ENCODE results near the gene CACNG5.
A peak's percentile ranks its signal among the peaks of the same experiment; 100 is the strongest.
"Not testable (repeated sequence)": the region's sequence is repeated elsewhere in the genome, so short reads cannot be mapped to it uniquely, and the experiment has no call there.

CACNG5 gene

DNA sequence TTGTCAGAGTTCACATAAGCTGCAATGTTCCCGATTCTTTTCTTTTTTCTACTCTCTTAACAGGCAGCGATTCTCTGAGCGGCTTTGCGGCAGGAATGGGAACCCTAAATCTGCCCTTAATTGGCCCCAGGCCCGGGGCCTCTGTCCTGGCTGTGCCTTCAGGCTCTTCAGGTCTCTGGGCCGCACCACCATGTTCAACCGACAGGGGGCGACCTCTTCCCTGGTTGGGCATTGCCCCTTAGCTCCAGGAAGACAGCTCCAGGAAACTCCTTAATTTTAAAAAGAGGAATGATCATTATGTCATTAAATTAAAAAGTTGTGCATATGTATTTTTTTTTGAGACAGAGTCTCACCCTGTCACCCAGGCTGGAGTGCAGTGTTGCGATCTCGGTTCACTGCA lies 20.3 kb downstream of the CACNG5 start:
- peak; percentile 21 for DNase-seq

DNA sequence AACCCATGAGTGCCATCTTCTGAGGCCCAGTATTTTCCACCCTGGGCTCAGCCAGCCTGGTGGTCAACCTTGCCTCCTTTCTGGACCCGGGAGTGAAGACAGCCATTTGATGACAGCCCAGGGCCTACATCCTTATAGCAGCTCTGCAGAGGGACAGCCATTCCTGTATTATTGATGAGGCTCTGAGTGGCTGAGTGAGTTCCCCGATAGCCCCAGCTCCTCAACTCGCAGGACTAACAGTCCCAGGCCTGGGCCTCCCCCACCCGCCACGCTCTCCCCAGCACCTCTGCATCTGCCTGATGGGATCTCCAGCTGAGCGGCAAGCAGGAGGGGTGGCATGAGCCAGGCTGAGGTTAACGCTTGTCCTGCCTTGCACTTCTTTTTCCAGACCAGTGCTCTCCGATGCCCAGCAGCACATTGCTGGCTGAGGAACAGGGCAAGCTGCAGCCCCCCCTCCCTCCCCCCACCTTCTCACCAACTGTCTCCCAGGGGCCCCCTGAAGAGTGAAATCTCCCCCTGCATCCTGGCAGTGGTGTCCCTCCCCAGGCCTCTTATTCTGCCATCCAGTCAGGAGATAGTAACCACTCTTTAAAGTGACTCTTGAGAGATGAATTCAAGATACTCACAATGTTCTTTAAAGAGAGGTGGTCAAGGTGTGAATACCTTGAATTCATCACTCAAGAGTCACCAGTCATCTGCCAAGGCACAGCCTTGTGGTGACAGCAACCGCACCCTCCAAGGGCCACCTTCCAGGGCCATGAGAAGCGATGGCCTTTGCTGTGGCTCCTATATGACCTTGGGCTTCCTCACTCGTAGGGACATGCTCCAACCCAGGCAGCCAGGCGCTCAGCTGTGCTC lies 23.5 kb downstream of the CACNG5 start:
- no peak for DNase-seq

DNA sequence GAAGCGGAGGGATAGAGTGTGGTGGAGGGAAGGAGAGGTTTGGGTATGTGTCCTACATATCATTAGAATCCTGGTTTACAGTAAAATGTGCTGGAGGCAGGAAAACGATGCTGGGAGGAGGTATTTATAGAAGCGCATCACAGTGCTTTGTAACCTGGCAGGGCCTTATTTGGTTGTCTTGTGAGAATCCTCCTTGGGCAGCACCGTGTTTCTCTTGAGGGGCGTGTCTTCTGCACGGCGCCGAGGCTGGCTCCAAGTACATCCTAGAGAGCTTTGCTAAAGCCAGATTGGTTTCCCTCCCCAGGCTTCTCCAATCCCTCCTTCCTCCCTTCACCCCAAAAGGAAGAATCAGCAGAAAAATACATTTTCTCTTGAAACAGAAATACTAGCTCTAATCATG lies 24.4 kb downstream of the CACNG5 start:
- DNase-seq = no peak

DNA sequence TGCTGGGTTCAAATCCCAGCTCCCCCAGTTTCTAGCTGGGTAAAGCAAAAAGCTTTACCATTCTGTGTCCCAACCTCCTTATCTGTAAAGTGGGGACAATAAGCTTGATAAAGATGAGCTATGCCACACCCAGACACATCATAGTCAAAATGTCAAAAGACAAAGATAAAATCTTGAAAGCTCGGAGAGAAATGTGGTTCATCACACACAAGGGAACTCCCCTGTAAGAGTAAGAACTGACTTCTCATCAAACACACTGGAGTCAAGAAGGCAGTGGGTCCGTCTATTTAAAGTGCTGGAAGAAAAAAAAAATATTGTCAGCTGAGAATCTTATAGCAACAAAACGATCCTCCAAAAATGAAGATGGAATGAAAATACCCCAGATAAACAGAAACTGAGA lies 25.3 kb downstream of the CACNG5 start:
- no peak for DNase-seq

DNA sequence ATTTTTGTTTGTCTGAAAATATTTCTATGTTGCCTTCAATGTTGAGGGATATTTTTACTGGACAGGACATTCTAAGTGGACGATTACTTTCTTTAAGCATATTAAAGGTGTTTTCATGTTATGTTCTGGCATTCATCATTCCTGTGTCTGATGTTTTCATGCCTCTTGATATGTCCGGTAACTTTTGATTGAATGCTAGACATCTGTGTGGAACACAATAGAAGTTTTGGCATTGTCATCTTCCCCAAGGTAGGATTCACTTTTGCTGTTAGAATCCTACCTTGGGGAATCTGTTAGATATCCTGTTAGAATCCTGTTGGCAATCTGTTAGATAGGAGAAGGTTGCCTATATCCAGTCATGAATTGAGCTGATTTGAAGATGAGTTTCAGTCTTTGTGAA lies 28.9 kb downstream of the CACNG5 start:
- DNase-seq = no peak

DNA sequence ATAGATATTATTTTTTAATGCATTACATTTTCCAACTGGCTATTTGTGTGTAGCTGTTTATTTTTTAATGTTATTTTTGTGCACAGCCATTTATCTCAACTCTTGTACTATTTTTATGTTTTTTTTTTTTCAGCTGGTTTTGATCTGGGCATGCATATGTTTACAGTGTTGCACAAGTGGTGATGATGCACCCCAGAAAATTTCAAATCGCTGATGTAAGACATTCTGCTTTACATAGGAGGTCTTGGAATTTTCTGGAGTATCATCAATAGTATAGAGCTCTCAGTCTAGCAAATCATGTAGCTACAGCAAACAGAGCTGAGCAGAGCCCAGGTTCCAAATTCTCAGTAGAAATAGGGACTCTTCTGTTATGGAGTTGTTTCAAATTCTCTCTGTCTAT lies 30.2 kb downstream of the CACNG5 start:
- DNase-seq = no peak

DNA sequence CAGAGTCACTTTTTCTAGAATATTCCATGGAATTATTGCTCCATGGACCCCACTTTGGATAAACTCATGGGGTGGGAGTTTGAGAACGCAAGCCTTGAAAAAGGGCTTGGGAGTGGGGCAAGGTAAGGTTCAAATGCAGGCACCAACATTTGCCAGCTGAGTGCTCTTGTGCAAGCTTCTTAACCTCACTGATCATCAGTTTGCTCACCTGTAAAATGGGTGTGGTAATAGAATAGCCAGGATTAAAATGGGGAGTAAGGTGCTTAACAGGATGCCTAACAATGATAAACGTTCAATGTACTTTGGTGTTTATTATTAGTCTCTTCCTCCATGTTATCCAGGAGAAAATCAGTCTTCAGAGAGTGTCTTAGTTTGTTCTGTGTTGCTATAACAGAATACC lies 39.0 kb downstream of the CACNG5 start:
- DNase-seq = no peak

DNA sequence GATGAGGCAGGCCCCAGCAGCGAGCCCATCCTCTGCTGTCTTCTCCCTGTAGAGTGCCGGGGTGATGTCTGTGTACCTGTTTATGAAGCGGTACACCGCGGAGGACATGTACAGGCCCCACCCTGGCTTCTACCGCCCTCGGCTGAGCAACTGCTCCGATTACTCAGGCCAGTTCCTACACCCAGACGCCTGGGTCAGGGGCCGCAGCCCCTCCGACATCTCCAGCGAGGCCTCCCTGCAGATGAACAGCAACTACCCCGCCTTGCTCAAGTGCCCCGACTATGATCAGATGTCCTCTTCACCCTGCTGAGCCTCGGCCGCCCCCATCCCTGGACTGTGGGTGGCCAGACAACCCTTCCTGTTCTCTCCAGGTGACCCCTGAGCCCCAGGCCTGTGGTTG lies 50.0 kb downstream of the CACNG5 start:
- DNase-seq = no peak

DNA sequence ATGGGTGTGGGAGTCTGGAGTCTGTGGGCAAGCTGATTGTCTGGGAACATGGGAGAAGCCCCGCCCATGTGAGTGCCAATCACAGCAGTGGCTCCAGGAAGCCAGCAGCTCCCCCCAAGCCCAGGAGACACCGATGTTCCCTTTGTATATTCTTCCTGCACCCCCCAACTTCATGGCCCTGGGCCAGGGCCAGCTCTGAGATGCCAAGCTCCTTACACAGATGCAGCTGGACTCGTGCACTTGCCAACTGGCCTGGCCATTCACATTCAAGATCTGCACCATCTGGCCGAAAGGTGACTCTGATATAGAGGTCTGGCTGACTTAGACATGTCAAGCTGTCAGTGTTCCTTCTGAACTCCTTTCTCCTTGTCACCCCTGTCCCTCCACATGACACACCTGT lies 50.5 kb downstream of the CACNG5 start:
- no peak for DNase-seq

DNA sequence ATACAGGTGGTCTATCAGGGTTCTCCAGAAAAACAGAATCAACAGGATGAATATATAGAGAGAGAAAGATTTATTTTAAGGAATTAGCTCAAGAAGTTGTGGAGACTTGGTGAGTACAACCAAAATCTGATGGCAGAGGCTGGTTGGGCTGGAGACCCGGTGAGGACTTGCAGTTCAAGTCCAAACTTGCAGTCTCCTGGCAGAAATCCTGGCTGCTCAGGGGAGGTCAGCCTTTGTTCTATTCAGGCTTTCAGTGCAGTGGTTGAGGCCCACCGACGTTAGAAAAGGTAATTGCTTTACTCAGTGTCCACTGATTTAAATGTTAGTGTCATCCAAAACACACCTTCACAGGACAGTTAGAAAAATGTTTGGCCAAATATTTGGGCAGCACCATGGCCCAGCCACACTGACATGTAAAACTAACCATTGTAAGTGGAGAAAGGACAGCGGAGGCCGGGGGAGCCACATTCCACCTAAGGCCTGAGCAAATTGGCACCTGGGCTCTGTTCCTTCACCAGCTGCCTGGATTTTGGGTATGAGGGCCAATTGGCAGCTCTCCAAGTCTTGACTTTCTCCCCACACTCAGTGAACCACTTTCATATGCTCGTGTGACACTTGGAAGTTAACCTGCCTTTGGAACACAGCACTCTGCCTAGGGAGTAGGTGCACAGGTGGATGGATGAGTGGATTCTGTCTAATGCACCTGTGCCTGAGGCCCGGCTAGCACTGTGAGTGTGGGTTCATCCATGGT lies 54.7 kb downstream of the CACNG5 start:
- DNase-seq = no peak

DNA sequence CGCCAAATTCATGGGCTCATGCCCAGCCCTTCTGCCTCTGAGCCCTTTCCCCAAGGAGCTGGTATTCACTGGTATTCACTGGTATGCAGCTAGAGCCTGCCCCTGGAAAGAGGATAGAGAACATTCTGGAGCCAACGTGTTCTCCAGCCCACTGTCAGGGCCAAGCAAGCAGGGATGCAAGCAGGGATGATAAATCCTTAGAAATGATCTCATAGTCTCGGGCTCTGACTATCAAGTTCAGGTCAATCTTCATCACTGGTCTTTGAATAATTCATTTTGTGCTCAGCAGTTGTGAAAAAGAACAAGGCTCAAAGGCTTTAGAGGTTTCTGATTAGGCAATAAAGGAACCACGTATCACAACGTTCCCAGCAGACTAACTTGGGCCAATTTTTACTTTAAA lies 57.3 kb downstream of the CACNG5 start:
- DNase-seq = no peak

DNA sequence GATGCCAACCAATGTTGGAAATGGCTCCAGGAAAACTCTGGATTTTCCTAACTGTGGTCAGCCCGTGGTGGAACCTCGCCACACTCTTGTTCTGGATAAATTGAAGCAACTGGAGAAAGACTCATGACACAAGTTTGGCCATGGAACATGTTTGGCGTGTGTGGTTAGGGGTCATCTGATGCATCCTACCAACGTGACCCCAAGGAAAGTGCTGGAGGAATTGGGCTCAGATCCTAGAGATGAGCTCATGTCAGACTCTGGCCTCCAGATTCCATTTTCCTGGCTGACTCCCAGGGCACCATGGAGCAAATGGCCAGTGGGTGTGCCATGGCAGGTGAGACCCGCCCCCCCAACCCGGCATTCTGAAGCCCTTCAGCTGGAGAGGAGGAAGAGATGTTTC lies 58.5 kb downstream of the CACNG5 start:
- no peak for DNase-seq

DNA sequence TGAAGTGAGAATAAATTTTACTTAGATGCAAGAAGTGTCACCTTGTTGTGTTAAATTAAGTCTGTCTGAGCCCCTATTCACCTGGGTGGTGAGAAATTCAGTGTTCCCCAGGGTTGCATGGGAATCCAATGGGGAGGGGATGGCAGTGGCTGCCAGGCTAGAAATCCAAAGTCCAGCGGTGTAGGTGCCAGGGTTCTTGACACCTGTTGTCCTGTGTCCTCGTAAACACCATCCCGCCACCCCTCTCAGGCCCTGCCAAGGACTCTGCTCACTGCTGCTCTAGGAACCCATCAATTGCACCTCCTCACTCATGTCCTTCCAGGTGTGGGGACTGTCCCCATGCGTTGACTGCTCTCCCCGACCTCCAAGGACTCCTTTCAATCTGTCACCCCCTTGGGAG lies 58.9 kb downstream of the CACNG5 start:
- DNase-seq = no peak

DNA sequence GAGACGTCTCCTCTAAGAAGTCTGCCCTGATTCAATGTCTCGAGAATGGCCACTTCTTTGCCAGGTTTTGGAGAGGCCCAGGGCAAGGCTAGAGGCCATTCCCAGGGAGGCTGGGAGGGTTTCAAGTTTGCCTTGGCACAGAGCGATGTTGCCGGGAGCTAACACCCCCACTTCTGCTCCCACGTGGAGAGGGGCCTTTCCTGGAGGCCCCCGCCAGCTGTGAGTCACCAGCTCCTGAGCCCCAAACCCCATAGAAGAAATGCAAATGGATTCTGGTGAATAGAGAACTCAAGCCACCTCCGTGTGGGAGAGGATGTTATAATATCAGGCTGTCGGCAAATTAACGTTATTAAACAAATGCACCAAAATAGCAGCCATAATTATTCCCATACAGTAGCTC lies 62.2 kb downstream of the CACNG5 start:
- DNase-seq = no peak

DNA sequence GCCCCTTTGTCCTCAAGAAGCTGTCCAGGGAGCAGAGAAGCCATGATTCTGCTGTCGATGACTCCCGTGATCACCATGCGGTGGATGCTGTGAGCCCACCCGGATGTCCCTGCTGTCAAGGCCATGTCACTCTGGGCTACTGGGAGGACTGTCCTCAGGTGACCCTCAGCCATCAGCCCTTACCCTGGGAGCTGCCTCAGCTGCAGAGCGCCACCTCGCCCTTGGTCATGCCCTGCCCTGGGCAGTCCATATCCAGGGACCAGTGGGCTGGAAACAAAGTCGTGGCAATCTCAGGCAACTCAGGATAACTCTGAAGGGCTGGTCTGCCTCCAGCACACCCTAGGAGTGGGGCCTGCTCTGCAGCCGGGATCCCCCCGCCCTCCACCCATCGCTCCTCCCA lies 63.6 kb downstream of the CACNG5 start:
- DNase-seq = no peak

DNA sequence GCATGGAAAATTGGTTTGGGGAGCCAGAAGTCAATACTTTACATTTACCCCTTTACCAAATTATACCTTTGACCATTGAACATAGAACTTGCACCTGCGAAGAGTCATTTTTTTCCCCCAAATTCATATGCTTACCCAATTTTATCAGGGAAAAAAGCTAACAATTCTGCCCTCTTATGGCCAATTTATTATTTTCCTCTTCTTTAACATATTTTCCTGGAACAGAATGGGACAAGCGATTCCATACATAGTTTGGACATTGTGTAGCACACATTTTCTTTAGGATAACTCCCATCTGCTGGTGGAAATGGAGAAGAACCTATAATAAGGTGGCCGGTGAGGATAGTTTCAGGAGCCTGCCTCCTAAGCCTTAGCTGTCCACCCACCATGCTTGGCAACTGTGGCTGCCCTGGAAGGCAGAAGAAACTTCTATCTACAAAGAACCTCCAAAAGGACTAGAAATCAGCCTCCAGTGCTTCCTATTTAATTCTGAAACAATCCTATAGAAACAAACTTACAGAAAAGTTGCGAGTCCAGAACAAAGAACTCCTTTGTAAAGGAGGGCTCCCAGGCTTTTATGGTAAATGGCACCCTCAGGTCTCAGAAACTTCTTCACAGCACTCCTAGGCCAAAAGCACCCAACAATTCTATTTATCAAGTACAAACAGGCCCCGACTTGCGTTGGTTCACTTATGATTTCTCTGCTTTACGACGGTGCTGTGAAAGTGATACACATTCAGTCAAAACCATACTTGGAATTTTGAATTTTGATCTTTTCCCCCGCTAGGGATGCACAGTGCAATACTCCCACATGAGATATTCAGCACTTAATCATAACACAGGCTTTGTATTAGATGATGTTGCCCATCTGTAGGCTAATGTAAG lies 65.5 kb downstream of the CACNG5 start:
- no peak for DNase-seq

DNA sequence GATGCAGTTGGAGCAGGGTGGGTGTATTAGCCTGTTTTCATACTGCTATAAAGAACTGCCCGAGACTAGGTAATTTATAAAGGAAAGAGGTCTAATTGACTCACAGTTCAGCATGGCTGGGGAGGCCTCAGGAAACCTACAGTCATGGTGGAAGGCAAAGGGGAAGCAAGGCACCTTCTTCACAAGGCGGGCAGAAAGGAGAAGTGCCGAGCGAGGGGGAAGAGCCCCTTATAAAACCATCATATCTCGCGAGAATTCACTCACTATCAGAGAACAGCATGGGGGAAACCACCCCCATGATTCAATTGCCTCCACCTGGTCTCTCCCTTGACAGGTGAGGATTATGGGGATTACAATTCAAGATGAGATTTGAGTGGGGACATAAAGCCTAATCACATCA lies 68.4 kb downstream of the CACNG5 start:
- DNase-seq = not testable (repeated sequence)

DNA sequence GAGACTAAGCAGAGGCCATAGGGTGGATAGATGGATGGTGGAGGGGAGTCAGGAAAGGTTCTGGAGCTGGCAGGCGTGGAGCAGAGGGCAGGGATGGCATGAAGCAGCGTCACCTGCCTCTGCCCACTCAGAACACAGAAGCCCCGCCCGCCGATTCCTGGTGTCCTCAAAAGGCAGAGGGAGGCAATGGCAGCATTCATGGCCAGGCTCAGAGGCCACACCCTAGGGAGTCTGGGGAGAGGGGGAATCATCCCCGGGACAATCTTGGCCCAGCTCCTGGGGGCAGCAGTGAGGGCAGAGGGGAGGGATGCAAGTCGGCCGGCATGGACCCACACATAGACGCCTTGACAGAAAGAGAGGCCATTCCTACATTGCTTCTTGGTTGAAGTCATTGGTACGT lies 68.9 kb downstream of the CACNG5 start:
- DNase-seq = no peak

DNA sequence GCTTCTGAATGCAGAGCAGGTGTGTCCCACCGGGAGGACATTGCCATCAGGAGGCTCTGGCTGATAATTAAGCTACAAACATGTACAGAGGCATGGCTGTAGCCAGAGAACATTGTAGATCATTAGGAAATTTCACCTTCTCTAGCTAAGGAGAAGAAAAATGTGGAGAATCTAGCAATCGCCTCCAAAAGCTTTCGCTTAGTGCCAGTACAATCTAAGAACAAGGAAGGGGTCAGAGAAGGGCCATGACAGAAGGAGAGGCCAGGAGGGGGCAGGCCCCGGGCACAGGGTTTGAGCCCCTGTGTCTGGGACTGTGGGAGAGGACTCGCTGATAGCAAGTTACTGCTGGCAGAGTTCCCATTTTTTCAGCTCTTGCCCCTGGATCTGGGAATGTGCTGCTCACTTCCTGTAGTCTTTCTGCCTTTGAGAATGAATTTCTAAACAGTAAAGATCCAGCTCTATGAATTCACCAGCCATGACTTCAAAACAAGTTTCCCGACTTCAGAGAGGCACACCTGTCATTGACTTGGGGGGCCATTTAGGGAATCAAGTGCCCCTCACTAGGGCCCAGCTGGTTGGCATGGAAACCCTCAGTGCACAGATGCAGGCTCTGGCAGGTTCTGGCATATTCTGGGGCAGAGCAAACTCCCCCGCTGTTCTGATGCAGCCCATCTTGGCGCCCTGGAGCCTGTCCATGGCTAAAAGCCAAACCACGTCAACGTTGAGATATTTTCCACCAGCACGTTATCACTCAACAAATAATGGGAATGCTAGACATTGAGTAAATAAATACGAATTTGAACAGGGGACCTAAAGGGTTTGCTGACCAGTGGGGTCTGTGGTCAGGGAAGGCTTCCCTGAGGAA lies 70.1 kb downstream of the CACNG5 start:
- DNase-seq = no peak

DNA sequence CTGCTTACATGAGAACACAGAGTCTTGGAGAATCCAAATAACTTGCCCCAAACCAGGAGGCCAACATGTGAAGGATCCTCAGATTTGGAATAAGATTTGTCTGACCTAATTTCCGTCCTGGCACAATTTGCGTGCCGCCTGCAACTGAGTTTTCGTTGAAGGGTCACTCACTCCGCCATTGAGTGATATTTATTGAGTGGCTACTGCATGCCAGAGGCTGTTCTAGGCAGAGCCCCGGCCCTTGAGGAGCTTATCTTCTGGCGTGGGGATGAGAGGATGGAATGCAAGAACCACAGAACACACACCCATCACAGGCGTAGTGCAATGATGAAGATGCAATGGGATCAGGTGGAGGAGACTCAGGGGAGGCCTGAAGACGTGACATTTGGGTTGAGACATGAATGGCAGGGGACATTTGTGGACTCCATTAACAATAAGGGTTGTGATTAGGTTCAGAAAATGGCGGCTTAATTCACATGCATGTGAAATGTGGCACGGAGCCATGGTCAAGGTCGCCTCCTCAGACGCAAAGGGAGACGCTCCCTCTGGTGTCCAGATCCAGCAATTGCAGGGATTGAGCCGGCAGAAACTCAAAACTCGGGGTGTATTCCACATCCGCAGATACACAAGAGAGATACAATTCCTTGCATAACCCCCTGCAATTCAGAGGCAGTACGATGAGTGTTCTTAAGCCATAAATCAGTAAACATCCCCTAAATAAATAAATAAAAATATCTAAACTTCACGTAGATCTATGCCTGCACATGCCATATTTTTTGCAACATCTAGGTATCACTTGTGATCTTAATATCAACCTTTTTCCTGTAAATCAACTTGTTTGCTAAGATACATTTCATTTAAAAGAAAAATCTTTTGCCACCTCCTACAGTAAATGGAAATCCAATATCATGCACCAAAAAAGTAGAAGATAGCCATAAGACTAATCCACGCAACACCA lies 71.7 kb downstream of the CACNG5 start:
- peak; percentile 77 for DNase-seq

DNA sequence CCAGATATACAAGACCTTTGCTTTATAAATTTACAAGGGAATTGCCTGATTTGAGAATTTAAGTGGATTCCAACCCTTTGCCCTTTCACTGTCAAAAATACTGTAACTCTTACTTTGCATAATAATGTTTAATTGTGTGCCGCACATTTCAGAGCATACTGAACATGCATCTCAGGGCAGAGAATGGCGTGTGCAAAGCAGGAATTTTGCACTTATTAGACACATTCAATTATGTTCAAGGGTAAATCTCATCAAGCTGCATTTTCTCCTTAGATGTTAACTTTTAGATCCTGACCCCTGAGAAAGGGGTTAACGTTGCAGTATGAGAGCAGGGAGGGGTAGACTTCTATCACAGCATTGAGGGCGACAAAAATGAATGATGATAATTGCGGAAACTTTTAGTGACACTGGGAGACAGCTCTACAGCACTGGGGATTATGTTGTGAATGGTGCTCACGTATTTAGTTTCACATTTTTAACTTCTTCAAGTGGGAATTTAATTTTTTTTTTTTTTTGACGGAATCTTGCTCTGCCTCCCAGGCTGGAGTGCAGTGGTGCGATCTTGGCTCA lies 75.0 kb downstream of the CACNG5 start:
- no peak for DNase-seq
